Caco-2 (cell line): ENCODE measurements around the gene SAMD11. TPM values are rescaled to one million over a fixed set of nuclear protein-coding genes. Genes with fewer than 3 reads are reported as not detected.
"Not testable (repeated sequence)": the region's sequence is repeated elsewhere in the genome, so short reads cannot be mapped to it uniquely, and the experiment has no call there.

Experiments used
- BruUV-seq: library from RNA; stranded (reverse); fragments of 400-500 nt; replicated peaks from 2 replicates; lab custom pipeline; 2021; lab: Mats Ljungman, UMichigan
- CTCF ChIA-PET: fragments of 300-600 bp; sonication (Branson Sonifier 250); formaldehyde crosslinking; loops from one replicate; lab custom pipeline; 2022; ENCODE audit warnings: antibody characterized with exemption; lab: Charles Lee
- POLR2A ChIA-PET: fragments of 300-600 bp; sonication (Branson Sonifier 250); formaldehyde crosslinking; loops from one replicate; lab custom pipeline; 2022; ENCODE audit warnings: antibody characterized with exemption; lab: Charles Lee
- DNase-seq, 2 experiments: peaks; one replicate each; pipeline versions ENCODE4 v3.0.0 to v3.0.0-alpha.2; 2020 to 2022
- H3K27me3 ChIP-seq: replicated peaks from 2 replicates; pipeline ENCODE4 v1.6.0; 2011; ENCODE audit warnings: low read length; ENCODE audit not compliant: control insufficient read depth, insufficient read depth
- H3K36me3 ChIP-seq: 2 replicates; pipeline ENCODE4 v1.5.1; 2011; ENCODE audit warnings: low read length; ENCODE audit not compliant: control insufficient read depth, insufficient read depth
- H3K4me1 ChIP-seq: fragments of 250-450 bp; sonication (Bioruptor Pico); 2 replicates; pipeline ENCODE4 v1.5.1; 2020; ENCODE audit warnings: mild to moderate bottlenecking
- H3K4me3 ChIP-seq: 2 replicates; pipeline ENCODE4 v1.5.1; 2011; ENCODE audit warnings: low read depth, mild to moderate bottlenecking, control low read depth, low read length
- H3K9me3 ChIP-seq: fragments of 250-450 bp; sonication (Bioruptor Pico); 2 replicates; pipeline ENCODE4 v1.5.1; 2020; ENCODE audit warnings: mild to moderate bottlenecking, moderate library complexity
- H3K27ac Mint-ChIP-seq: one replicate; pipeline ENCODE4 v1.8.0; 2022; ENCODE audit warnings: mixed read lengths; ENCODE audit not compliant: unreplicated experiment
- H3K27me3 Mint-ChIP-seq: one replicate; pipeline ENCODE4 v1.8.0; 2022; ENCODE audit warnings: mixed read lengths; ENCODE audit not compliant: insufficient read depth, unreplicated experiment
- H3K36me3 Mint-ChIP-seq: one replicate; pipeline ENCODE4 v1.8.0; 2022; ENCODE audit warnings: mild to moderate bottlenecking, mixed read lengths; ENCODE audit not compliant: insufficient read depth, unreplicated experiment
- H3K4me1 Mint-ChIP-seq: one replicate; pipeline ENCODE4 v1.8.0; 2022; ENCODE audit warnings: low read depth, mixed read lengths; ENCODE audit not compliant: unreplicated experiment
- H3K4me3 Mint-ChIP-seq: one replicate; pipeline ENCODE4 v1.8.0; 2022; ENCODE audit warnings: mild to moderate bottlenecking, moderate library complexity, mixed read lengths; ENCODE audit not compliant: unreplicated experiment
- H3K9me3 Mint-ChIP-seq: one replicate; pipeline ENCODE4 v1.8.0; 2022; ENCODE audit warnings: mixed read lengths; ENCODE audit not compliant: unreplicated experiment
- CTCF ChIP-seq, 2 experiments: fragments of 200-600 bp in 1 of 2; IDR thresholded peaks; 1 replicate in 1 of 2; 2 replicates in 1 of 2; pipeline versions ENCODE4 v1.5.1 to v1.8.0; 2011 to 2022; ENCODE audit warnings: antibody characterized with exemption in 1 of 2, control low read depth in 1 of 2, inconsistent platforms in 1 of 2, low read depth in 1 of 2, low read length in 1 of 2, mild to moderate bottlenecking in 1 of 2, moderate library complexity in 1 of 2; ENCODE audit not compliant: insufficient read depth in 1 of 2, severe bottlenecking in 1 of 2, unreplicated experiment in 1 of 2
- intact Hi-C: fragments of 100-400 bp; cut with micrococcal nuclease; formaldehyde crosslinking; loops from one replicate; pipeline ENCODE4 v1.10.0; 2022; ENCODE audit not compliant: unreplicated experiment
- total RNA-seq: library from RNA; stranded (reverse); gene quantifications from 2 replicates; pipeline ENCODE4 v1.2.3, GENCODE V29; 2022

Gene SAMD11
- total RNA-seq, 1 experiment from 2014 or later, result 0.54 TPM

GRCh38 chr1:945688-946556 is 22.2 kb downstream of the SAMD11 start:
- Histone ChIP-seq H3K36me3 (no peaks in the 10 kb centered on the region; the same call in none of the 2 replicates), H3K4me3 (no peak overlapping the region), H3K4me1 (peaks cover 14% of the 10 kb centered on the region), H3K27me3 (no peaks in the 10 kb centered on the region), H3K9me3 (no peaks in the 10 kb centered on the region)
- CTCF ChIA-PET, result no interaction called here
- H3K9me3 Mint-ChIP-seq, result no peaks in the 10 kb centered on the region
- H3K27ac Mint-ChIP-seq, result peak overlapping the region; percentile 85
- no peak for TF ChIP-seq CTCF (IDR thresholded peaks at IDR 0.05; ENCODE audit: insufficient read depth in 1 of 2, low read depth in 1 of 2, low read length in 1 of 2, severe bottlenecking in 1 of 2, unreplicated experiment in 1 of 2)
- no peaks in the 10 kb centered on the region for H3K4me1 Mint-ChIP-seq
- POLR2A ChIA-PET, result no interaction called here
- H3K36me3 Mint-ChIP-seq, result peaks cover 43% of the 10 kb centered on the region
- intact Hi-C loops, result no loop called here
- no peak overlapping the region for H3K4me3 Mint-ChIP-seq
- BruUV-seq, result no TSS peak
- H3K27me3 Mint-ChIP-seq, result peaks cover 3% of the 10 kb centered on the region
- DNase-seq, result no peak

- H3K27me3 Mint-ChIP-seq, intact Hi-C loops, H3K9me3 ChIP-seq, BruUV-seq, POLR2A ChIA-PET, H3K4me1 ChIP-seq, H3K4me1 Mint-ChIP-seq, H3K4me3 Mint-ChIP-seq, H3K4me3 ChIP-seq, H3K27ac Mint-ChIP-seq, H3K27me3 ChIP-seq, CTCF ChIA-PET, DNase-seq, H3K36me3 ChIP-seq, H3K9me3 Mint-ChIP-seq: not testable (repeated sequence)
- H3K36me3 Mint-ChIP-seq, result peaks cover 46% of the 10 kb centered on the region
These were observed 23.1 kb downstream of the SAMD11 start for GRCh38 chr1:946811-947210.

GRCh38 chr1:947958-948357 is 24.2 kb downstream of the SAMD11 start:
- Mint-ChIP-seq H3K9me3 (no peaks in the 10 kb centered on the region), H3K36me3 (peaks cover 46% of the 10 kb centered on the region), H3K27me3 (no peaks in the 10 kb centered on the region), H3K4me1 (no peaks in the 10 kb centered on the region), H3K27ac (no peak overlapping the region), H3K4me3 (no peak overlapping the region)
- ChIA-PET CTCF (no interaction called here), POLR2A (no interaction called here)
- BruUV-seq, result no TSS peak
- DNase-seq, result no peak
- TF ChIP-seq CTCF (IDR thresholded peaks at IDR 0.05; ENCODE audit: insufficient read depth in 1 of 2, low read depth in 1 of 2, low read length in 1 of 2, severe bottlenecking in 1 of 2, unreplicated experiment in 1 of 2), result no peak
- Histone ChIP-seq H3K36me3 (no peaks in the 10 kb centered on the region; the same call in none of the 2 replicates), H3K9me3 (no peaks in the 10 kb centered on the region), H3K27me3 (no peaks in the 10 kb centered on the region), H3K4me3 (no peak overlapping the region), H3K4me1 (peaks cover 2% of the 10 kb centered on the region; the same call in 1 of the 2 replicates)
- intact Hi-C loops, result no loop called here
